VCaP (cell line): ENCODE measurements around the gene RSPH3.

Source experiments
- H3K27ac ChIP-seq: fragments of 450-650 bp; 2 replicates; pipeline ENCODE4 v1.5.1; 2017
- TF ChIP-seq, protein P1 (sequence below): fragments of 450-650 bp; conservative IDR thresholded peaks from 2 replicates; pipeline ENCODE4 v1.5.1; 2017; ENCODE audit warnings: mild to moderate bottlenecking, moderate library complexity

The RSPH3 gene

DNA sequence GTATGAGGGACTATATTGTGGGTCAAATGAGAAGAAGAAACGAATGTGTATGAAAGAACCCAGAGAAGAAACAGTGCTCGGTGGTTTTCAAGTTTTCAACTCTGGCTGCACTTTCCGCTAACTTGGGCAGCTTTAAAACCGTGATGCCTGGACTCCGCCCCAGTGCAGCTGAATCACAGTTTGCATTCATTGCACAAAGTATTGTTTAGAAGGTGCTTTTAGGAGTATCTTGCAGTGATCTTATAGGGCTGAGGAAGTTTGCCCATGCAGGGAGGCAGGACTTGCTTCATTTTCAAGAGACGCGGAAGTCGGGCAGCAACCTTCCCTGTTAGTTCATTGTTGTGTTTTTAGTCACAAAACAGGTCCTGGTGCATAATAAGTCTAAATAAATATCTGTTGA lies 52.7 kb downstream of the RSPH3 start:
- no peak overlapping the region for H3K27ac ChIP-seq
- TF ChIP-seq, protein P1, sequence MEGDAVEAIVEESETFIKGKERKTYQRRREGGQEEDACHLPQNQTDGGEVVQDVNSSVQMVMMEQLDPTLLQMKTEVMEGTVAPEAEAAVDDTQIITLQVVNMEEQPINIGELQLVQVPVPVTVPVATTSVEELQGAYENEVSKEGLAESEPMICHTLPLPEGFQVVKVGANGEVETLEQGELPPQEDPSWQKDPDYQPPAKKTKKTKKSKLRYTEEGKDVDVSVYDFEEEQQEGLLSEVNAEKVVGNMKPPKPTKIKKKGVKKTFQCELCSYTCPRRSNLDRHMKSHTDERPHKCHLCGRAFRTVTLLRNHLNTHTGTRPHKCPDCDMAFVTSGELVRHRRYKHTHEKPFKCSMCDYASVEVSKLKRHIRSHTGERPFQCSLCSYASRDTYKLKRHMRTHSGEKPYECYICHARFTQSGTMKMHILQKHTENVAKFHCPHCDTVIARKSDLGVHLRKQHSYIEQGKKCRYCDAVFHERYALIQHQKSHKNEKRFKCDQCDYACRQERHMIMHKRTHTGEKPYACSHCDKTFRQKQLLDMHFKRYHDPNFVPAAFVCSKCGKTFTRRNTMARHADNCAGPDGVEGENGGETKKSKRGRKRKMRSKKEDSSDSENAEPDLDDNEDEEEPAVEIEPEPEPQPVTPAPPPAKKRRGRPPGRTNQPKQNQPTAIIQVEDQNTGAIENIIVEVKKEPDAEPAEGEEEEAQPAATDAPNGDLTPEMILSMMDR: no peak

DNA sequence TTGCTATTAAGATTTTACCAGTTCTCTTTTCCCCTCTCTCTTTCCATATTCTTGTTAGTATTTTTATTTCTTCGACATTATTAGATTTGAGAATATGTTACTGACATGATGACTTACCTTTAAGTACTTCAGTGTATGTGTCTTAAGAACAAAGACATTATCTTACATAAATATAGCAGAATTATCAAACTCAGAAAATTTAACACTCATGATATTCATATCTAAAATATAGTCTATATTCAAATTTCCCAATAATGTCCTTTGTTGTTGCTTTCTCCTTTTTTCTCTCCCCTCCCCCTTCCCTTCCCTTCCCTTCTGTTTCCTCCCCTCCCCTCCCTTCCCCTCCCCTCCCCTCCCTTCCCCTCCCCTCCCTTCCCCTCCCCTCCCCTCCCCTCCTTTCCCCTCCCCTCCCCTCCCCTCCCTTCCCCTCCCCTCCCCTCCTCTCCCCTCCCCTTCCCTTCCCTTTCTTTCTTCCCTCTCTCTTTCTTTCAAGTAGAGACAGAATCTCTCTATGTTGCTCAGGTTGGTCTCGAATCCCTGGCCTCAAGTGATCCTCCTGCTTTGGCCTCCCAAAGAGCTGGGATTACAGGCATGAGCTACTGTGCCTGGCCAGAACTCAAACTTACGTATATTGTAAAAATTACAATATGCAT lies 56.5 kb downstream of the RSPH3 start:
- TF ChIP-seq, protein P1: no peak
- no peak overlapping the region for H3K27ac ChIP-seq

- H3K27ac ChIP-seq: no peak overlapping the region
- TF ChIP-seq, protein P1: no peak
Observed at GRCh38 chr6:158942349-158942748, 57.7 kb downstream of the RSPH3 start.

DNA sequence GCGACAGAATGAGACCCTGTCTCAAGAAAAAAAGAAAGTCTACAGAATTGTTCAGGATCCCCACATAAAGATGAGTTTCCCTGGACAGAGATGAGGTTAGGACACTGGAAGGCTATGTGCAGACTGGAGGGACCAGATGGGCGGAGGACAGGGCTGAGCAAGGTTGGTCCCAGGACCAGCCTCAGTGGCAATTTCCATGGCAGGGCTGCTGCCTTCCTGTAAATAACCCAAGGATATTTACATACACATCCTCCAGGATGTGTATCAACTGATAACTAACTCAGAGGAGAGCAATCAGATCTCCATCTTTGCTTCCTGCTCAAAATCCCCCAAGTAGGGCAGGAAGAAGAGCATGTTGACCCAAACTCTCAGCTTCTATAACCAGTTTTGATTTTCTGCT lies 58.8 kb downstream of the RSPH3 start:
- H3K27ac ChIP-seq: no peak overlapping the region
- TF ChIP-seq, protein P1: no peak

DNA sequence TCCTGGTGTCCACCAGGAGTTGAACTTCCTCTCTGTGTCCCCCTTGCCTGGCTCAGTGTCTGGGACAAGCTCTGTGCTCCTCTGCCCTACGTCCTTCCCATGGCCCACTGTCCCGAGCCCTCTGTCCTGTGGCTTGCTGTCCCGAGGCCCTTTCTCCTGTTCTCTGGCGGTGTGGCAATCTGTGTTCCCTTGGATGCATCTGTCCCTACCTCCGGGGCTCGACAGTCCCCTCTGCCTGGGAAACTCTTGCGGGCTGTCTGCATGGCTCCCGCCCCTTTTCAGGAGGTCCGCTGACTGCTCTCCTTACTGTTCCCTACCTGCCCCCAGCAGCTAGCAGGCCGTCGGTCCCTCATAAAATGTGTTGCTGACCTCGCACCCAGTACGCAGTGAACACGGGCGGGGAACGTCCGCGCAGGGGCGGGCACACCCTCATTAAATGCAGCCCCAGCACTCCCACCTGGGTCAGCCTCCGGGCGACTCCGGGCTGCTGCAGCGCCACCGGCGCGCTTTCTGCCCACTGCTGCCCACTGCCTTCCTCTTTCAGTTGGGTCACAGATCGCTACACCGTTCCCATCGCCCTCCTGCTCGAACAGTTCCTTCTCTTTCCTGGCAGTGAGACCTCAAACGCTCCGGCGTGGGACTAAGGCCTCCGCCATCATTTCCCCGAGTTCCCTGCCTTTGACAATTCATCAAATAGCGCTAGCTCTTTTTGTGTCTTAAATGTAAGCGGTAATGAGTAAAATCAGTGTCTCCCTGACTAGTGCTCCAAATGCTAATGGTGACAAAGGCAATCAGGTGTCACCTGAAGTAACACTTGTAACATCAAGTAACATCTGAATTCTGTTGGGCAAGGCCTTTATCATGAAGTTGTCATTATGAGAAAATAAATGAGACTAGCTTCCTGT lies 60.5 kb downstream of the RSPH3 start:
- TF ChIP-seq, protein P1: no peak
- no peak overlapping the region for H3K27ac ChIP-seq

DNA sequence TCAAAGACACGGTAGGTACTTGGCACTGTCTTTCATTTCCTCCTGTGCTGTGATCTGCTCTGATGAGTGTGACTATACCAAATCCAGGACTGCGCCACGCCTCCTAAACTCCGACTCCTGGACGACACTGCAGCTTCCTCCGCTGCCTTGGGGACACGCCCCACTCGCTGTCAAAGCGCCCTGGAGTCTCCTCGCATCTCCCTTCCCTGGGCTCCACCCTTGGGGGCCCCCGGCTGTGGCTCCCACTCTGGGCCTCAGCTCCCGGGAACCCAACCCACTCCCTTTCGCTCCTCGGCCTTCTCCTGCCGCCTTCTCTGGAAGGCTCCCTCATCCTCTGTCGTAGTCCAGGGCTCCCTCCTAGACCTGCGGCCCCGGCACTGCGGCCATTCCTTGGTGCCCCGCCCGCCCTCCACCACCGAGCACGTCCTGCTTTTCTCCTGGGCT lies 61.2 kb downstream of the RSPH3 start:
- TF ChIP-seq, protein P1: no peak
- H3K27ac ChIP-seq: no peak overlapping the region

GRCh38 chr6:158938220-158938619 lies 61.8 kb downstream of the RSPH3 start:
- TF ChIP-seq, protein P1: no peak
- H3K27ac ChIP-seq: no peak overlapping the region
